Measurements from ENCODE around the gene TRMT2A.

Gene TRMT2A

GRCh38 chr22:20141186-20142077 lies 24.4 kb upstream of the TRMT2A start:
- Histone ChIP-seq H3K27me3 (ENCODE audit: control insufficient read depth in 5 of 5, insufficient read depth in 4 of 5, low read length in 5 of 5) (no peaks in the 10 kb centered on the region), H3K27ac (ENCODE audit: low read depth, low read length) (no peak overlapping the region), H3K9ac (ENCODE audit: low read length in 5 of 5) (peak overlapping the region in 1 of 5 donors; percentile 43), H3K4me3 (ENCODE audit: low read depth in 1 of 5, low read length in 5 of 5) (no peak overlapping the region), H3K4me1 (ENCODE audit: control insufficient read depth in 5 of 5, insufficient read depth in 5 of 5, low read length in 5 of 5) (peaks cover 3 to 20% (median 18%) of the 10 kb centered on the region in 5 donors), H3K9me3 (ENCODE audit: control insufficient read depth in 5 of 5, low read length in 5 of 5) (no peaks in the 10 kb centered on the region), H3K36me3 (ENCODE audit: control insufficient read depth in 5 of 5, insufficient read depth in 5 of 5, low read length in 5 of 5) (peaks cover 0 to 64% (median 41%) of the 10 kb centered on the region in 5 donors)

GRCh38 chr22:20140521-20140964 lies 23.5 kb upstream of the TRMT2A start:
- no peak overlapping the region for H3K9ac ChIP-seq (ENCODE audit: low read length in 5 of 5)
- H3K27ac ChIP-seq (ENCODE audit: low read depth, low read length) = no peak overlapping the region
- peaks cover 0 to 68% (median 40%) of the 10 kb centered on the region in 5 donors for H3K36me3 ChIP-seq (ENCODE audit: control insufficient read depth in 5 of 5, insufficient read depth in 5 of 5, low read length in 5 of 5)
- no peaks in the 10 kb centered on the region for H3K9me3 ChIP-seq (ENCODE audit: control insufficient read depth in 5 of 5, low read length in 5 of 5)
- H3K4me1 ChIP-seq (ENCODE audit: control insufficient read depth in 5 of 5, insufficient read depth in 5 of 5, low read length in 5 of 5) = peaks cover 6 to 29% (median 26%) of the 10 kb centered on the region in 5 donors
- no peaks in the 10 kb centered on the region for H3K27me3 ChIP-seq (ENCODE audit: control insufficient read depth in 5 of 5, insufficient read depth in 4 of 5, low read length in 5 of 5)
- no peak overlapping the region for H3K4me3 ChIP-seq (ENCODE audit: low read depth in 1 of 5, low read length in 5 of 5)

GRCh38 chr22:20140107-20140445 lies 23.1 kb upstream of the TRMT2A start:
- no peak overlapping the region for H3K4me3 ChIP-seq (ENCODE audit: low read depth in 1 of 5, low read length in 5 of 5)
- no peaks in the 10 kb centered on the region for H3K27me3 ChIP-seq (ENCODE audit: control insufficient read depth in 5 of 5, insufficient read depth in 4 of 5, low read length in 5 of 5)
- H3K9me3 ChIP-seq (ENCODE audit: control insufficient read depth in 5 of 5, low read length in 5 of 5) = no peaks in the 10 kb centered on the region
- no peak overlapping the region for H3K27ac ChIP-seq (ENCODE audit: low read depth, low read length)
- peaks cover 0 to 65% (median 37%) of the 10 kb centered on the region in 5 donors for H3K36me3 ChIP-seq (ENCODE audit: control insufficient read depth in 5 of 5, insufficient read depth in 5 of 5, low read length in 5 of 5)
- peaks cover 6 to 33% (median 31%) of the 10 kb centered on the region in 5 donors for H3K4me1 ChIP-seq (ENCODE audit: control insufficient read depth in 5 of 5, insufficient read depth in 5 of 5, low read length in 5 of 5)
- no peak overlapping the region for H3K9ac ChIP-seq (ENCODE audit: low read length in 5 of 5)

- no peaks in the 10 kb centered on the region for H3K9me3 ChIP-seq (ENCODE audit: control insufficient read depth in 5 of 5, low read length in 5 of 5)
- no peak overlapping the region for H3K4me3 ChIP-seq (ENCODE audit: low read depth in 1 of 5, low read length in 5 of 5)
- no peak overlapping the region for H3K27ac ChIP-seq (ENCODE audit: low read depth, low read length)
- no peaks in the 10 kb centered on the region for H3K27me3 ChIP-seq (ENCODE audit: control insufficient read depth in 5 of 5, insufficient read depth in 4 of 5, low read length in 5 of 5)
- peaks cover 0 to 61% (median 37%) of the 10 kb centered on the region in 5 donors for H3K36me3 ChIP-seq (ENCODE audit: control insufficient read depth in 5 of 5, insufficient read depth in 5 of 5, low read length in 5 of 5)
- H3K4me1 ChIP-seq (ENCODE audit: control insufficient read depth in 5 of 5, insufficient read depth in 5 of 5, low read length in 5 of 5) = peaks cover 6 to 37% (median 36%) of the 10 kb centered on the region in 5 donors
- no peak overlapping the region for H3K9ac ChIP-seq (ENCODE audit: low read length in 5 of 5)
Measured at GRCh38 chr22:20139391-20140106, 22.5 kb upstream of the TRMT2A start.

- no peak overlapping the region for H3K4me3 ChIP-seq (ENCODE audit: low read depth in 1 of 5, low read length in 5 of 5)
- H3K27me3 ChIP-seq (ENCODE audit: control insufficient read depth in 5 of 5, insufficient read depth in 4 of 5, low read length in 5 of 5) = no peaks in the 10 kb centered on the region
- H3K36me3 ChIP-seq (ENCODE audit: control insufficient read depth in 5 of 5, insufficient read depth in 5 of 5, low read length in 5 of 5) = peaks cover 0 to 55% (median 32%) of the 10 kb centered on the region in 5 donors
- H3K4me1 ChIP-seq (ENCODE audit: control insufficient read depth in 5 of 5, insufficient read depth in 5 of 5, low read length in 5 of 5) = peaks cover 6 to 44% (median 42%) of the 10 kb centered on the region in 5 donors
- no peak overlapping the region for H3K27ac ChIP-seq (ENCODE audit: low read depth, low read length)
- no peak overlapping the region for H3K9ac ChIP-seq (ENCODE audit: low read length in 5 of 5)
- H3K9me3 ChIP-seq (ENCODE audit: control insufficient read depth in 5 of 5, low read length in 5 of 5) = no peaks in the 10 kb centered on the region
Measured at GRCh38 chr22:20138868-20139267, 21.8 kb upstream of the TRMT2A start.

GRCh38 chr22:20138417-20138738 lies 21.4 kb upstream of the TRMT2A start:
- peaks cover 0 to 50% (median 27%) of the 10 kb centered on the region in 5 donors for H3K36me3 ChIP-seq (ENCODE audit: control insufficient read depth in 5 of 5, insufficient read depth in 5 of 5, low read length in 5 of 5)
- no peaks in the 10 kb centered on the region for H3K9me3 ChIP-seq (ENCODE audit: control insufficient read depth in 5 of 5, low read length in 5 of 5)
- H3K4me1 ChIP-seq (ENCODE audit: control insufficient read depth in 5 of 5, insufficient read depth in 5 of 5, low read length in 5 of 5) = peaks cover 6 to 49% (median 47%) of the 10 kb centered on the region in 5 donors
- H3K27ac ChIP-seq (ENCODE audit: low read depth, low read length) = no peak overlapping the region
- H3K9ac ChIP-seq (ENCODE audit: low read length in 5 of 5) = no peak overlapping the region
- H3K4me3 ChIP-seq (ENCODE audit: low read depth in 1 of 5, low read length in 5 of 5) = no peak overlapping the region
- no peaks in the 10 kb centered on the region for H3K27me3 ChIP-seq (ENCODE audit: control insufficient read depth in 5 of 5, insufficient read depth in 4 of 5, low read length in 5 of 5)

GRCh38 chr22:20137671-20138416 lies 20.8 kb upstream of the TRMT2A start:
- peak overlapping the region in 1 of 5 donors; percentile 43 for H3K9ac ChIP-seq (ENCODE audit: low read length in 5 of 5)
- H3K4me1 ChIP-seq (ENCODE audit: control insufficient read depth in 5 of 5, insufficient read depth in 5 of 5, low read length in 5 of 5) = peaks cover 6 to 54% (median 52%) of the 10 kb centered on the region in 5 donors
- H3K4me3 ChIP-seq (ENCODE audit: low read depth in 1 of 5, low read length in 5 of 5) = no peak overlapping the region
- peaks cover 0 to 45% (median 24%) of the 10 kb centered on the region in 5 donors for H3K36me3 ChIP-seq (ENCODE audit: control insufficient read depth in 5 of 5, insufficient read depth in 5 of 5, low read length in 5 of 5)
- H3K27ac ChIP-seq (ENCODE audit: low read depth, low read length) = no peak overlapping the region
- no peaks in the 10 kb centered on the region for H3K9me3 ChIP-seq (ENCODE audit: control insufficient read depth in 5 of 5, low read length in 5 of 5)
- H3K27me3 ChIP-seq (ENCODE audit: control insufficient read depth in 5 of 5, insufficient read depth in 4 of 5, low read length in 5 of 5) = no peaks in the 10 kb centered on the region

GRCh38 chr22:20137113-20137512 lies 20.1 kb upstream of the TRMT2A start:
- H3K9ac ChIP-seq (ENCODE audit: low read length in 5 of 5) = no peak overlapping the region
- no peak overlapping the region for H3K4me3 ChIP-seq (ENCODE audit: low read depth in 1 of 5, low read length in 5 of 5)
- H3K4me1 ChIP-seq (ENCODE audit: control insufficient read depth in 5 of 5, insufficient read depth in 5 of 5, low read length in 5 of 5) = peaks cover 8 to 62% (median 60%) of the 10 kb centered on the region in 5 donors
- no peaks in the 10 kb centered on the region for H3K9me3 ChIP-seq (ENCODE audit: control insufficient read depth in 5 of 5, low read length in 5 of 5)
- H3K27me3 ChIP-seq (ENCODE audit: control insufficient read depth in 5 of 5, insufficient read depth in 4 of 5, low read length in 5 of 5) = no peaks in the 10 kb centered on the region
- H3K36me3 ChIP-seq (ENCODE audit: control insufficient read depth in 5 of 5, insufficient read depth in 5 of 5, low read length in 5 of 5) = peaks cover 0 to 39% (median 24%) of the 10 kb centered on the region in 5 donors
- H3K27ac ChIP-seq (ENCODE audit: low read depth, low read length) = no peak overlapping the region

GRCh38 chr22:20136603-20136873 lies 19.5 kb upstream of the TRMT2A start:
- H3K4me1 ChIP-seq (ENCODE audit: control insufficient read depth in 5 of 5, insufficient read depth in 5 of 5, low read length in 5 of 5) = peaks cover 8 to 63% (median 61%) of the 10 kb centered on the region in 5 donors
- H3K9ac ChIP-seq (ENCODE audit: low read length in 5 of 5) = peak overlapping the region in 1 of 5 donors; percentile 3
- H3K27ac ChIP-seq (ENCODE audit: low read depth, low read length) = no peak overlapping the region

More at GRCh38 chr22:20136603-20136873, 19.5 kb upstream of the TRMT2A start:
- Histone ChIP-seq H3K27me3 (ENCODE audit: control insufficient read depth in 5 of 5, insufficient read depth in 4 of 5, low read length in 5 of 5) (no peaks in the 10 kb centered on the region), H3K4me3 (ENCODE audit: low read depth in 1 of 5, low read length in 5 of 5) (no peak overlapping the region), H3K36me3 (ENCODE audit: control insufficient read depth in 5 of 5, insufficient read depth in 5 of 5, low read length in 5 of 5) (peaks cover 0 to 34% (median 20%) of the 10 kb centered on the region in 5 donors), H3K9me3 (ENCODE audit: control insufficient read depth in 5 of 5, low read length in 5 of 5) (no peaks in the 10 kb centered on the region)

Measured in subcutaneous abdominal adipose tissue (tissue), 5 donors.